Tibial artery (tissue), 4 donors: ENCODE data around the gene TXNRD2.

ENCODE experiments used
- DNase-seq, 2 donors: peaks; one replicate each; pipeline ENCODE4 v3.0.0-alpha.2; 2019
- H3K27ac ChIP-seq, 2 donors: fragments of 200-600 bp; sonication (generic) in 1 of 2; 1 replicate in 1 of 2; 2 replicates in 1 of 2; pipeline ENCODE4 v1.5.1; 2018 to 2019; ENCODE audit warnings: mild to moderate bottlenecking in 1 of 2
- H3K27me3 ChIP-seq, 2 donors: fragments of 200-600 bp; sonication (generic) in 1 of 2; one replicate each; pipeline versions ENCODE4 v1.5.1 to v1.6.0; 2016 to 2019
- H3K36me3 ChIP-seq, 3 donors: fragments of 200-600 bp; sonication (generic) in 2 of 3; one replicate each; pipeline ENCODE4 v1.5.1; 2016 to 2019; ENCODE audit warnings: mild to moderate bottlenecking in 2 of 3
- H3K4me1 ChIP-seq, 4 donors: fragments of 200-600 bp; sonication (generic) in 2 of 4; 1 replicate in 3 of 4; 2 replicates in 1 of 4; pipeline ENCODE4 v1.5.1; 2016 to 2019
- H3K4me3 ChIP-seq, 2 donors: fragments of 200-600 bp; sonication (generic) in 1 of 2; 1 replicate in 1 of 2; 2 replicates in 1 of 2; pipeline ENCODE4 v1.5.1; 2018 to 2019; ENCODE audit warnings: mild to moderate bottlenecking in 2 of 2
- H3K9me3 ChIP-seq, 3 donors: fragments of 200-600 bp; sonication (generic) in 1 of 3; one replicate each; pipeline ENCODE4 v1.5.1; 2016 to 2019
- CTCF ChIP-seq, 2 experiments: fragments of 200-600 bp in 1 of 2; fragments of 450-650 bp in 1 of 2; IDR thresholded peaks; one replicate each; pipeline ENCODE4 v1.5.1; 2017 to 2019; ENCODE audit warnings: antibody characterized with exemption in 2 of 2, mild to moderate bottlenecking in 1 of 2, moderate library complexity in 1 of 2
- intact Hi-C: fragments of 100-400 bp; cut with DNase I; formaldehyde crosslinking; loops from one replicate; pipeline ENCODE4 v1.15.0; 2023; ENCODE audit warnings: low total_unique reads

TXNRD2 gene

GRCh38 chr22:19941365-19942082 is at the start of gene TXNRD2, which contains the start of gene COMT:
TSS of gene TXNRD2 (minus strand) at chr22:19941818. CDS start at chr22:19941803, 15 bp downstream.
TSS of gene COMT (plus strand) at chr22:19941772. CDS start at chr22:19962527, 20,755 bp downstream.
- intact Hi-C loops, result no loop called here
- Histone ChIP-seq H3K4me3 (peak within 1 kb of the TSS; percentile 79 to 99), H3K36me3 (no peaks in the 10 kb centered on the region), H3K4me1 (peaks cover 0 to 48% (median 32%) of the 10 kb centered on the region in 4 donors), H3K9me3 (no peaks in the 10 kb centered on the region), H3K27ac (peak within 1 kb of the TSS; percentile 96 to 98), H3K27me3 (no peaks in the 10 kb centered on the region)
- no peak for TF ChIP-seq CTCF (IDR thresholded peaks at IDR 0.05)
- DNase-seq, result peak; percentile 61 to 86

GRCh38 chr22:19991395-19991644 is 49.7 kb upstream of the TXNRD2 start:
- intact Hi-C loops, result no loop called here
- no peaks in the 10 kb centered on the region for H3K36me3 ChIP-seq
- no peaks in the 10 kb centered on the region for H3K9me3 ChIP-seq
- peak in 1 of 2 donors; percentile 44 for DNase-seq
- peak overlapping the region; percentile 97 to 98 for H3K27ac ChIP-seq
- H3K4me1 ChIP-seq, result peaks cover 9 to 89% (median 83%) of the 10 kb centered on the region in 4 donors
- no peak overlapping the region for H3K4me3 ChIP-seq
- H3K27me3 ChIP-seq, result no peaks in the 10 kb centered on the region
- no peak for TF ChIP-seq CTCF (IDR thresholded peaks at IDR 0.05)

- no peak overlapping the region for H3K4me3 ChIP-seq
- no peaks in the 10 kb centered on the region for H3K27me3 ChIP-seq
- no peak for TF ChIP-seq CTCF (IDR thresholded peaks at IDR 0.05)
- H3K36me3 ChIP-seq, result no peaks in the 10 kb centered on the region
- peak overlapping the region; percentile 97 to 98 for H3K27ac ChIP-seq
- H3K4me1 ChIP-seq, result peaks cover 11 to 89% (median 82%) of the 10 kb centered on the region in 4 donors
- intact Hi-C loops, result no loop called here
- H3K9me3 ChIP-seq, result no peaks in the 10 kb centered on the region
- peak in 1 of 2 donors; percentile 66 for DNase-seq
These were observed 49.2 kb upstream of the TXNRD2 start for GRCh38 chr22:19990609-19991394.

- no peaks in the 10 kb centered on the region for H3K27me3 ChIP-seq
- no peak overlapping the region for H3K4me3 ChIP-seq
- TF ChIP-seq CTCF (IDR thresholded peaks at IDR 0.05), result no peak
- H3K36me3 ChIP-seq, result no peaks in the 10 kb centered on the region
- H3K9me3 ChIP-seq, result no peaks in the 10 kb centered on the region
- H3K4me1 ChIP-seq, result peaks cover 8 to 89% (median 84%) of the 10 kb centered on the region in 4 donors
- H3K27ac ChIP-seq, result peak overlapping the region; percentile 97 to 98
- DNase-seq, result peak in 1 of 2 donors; percentile 53
- intact Hi-C loops, result no loop called here
These were observed 48.6 kb upstream of the TXNRD2 start for GRCh38 chr22:19990188-19990587.

GRCh38 chr22:19989725-19990067 is 48.1 kb upstream of the TXNRD2 start:
- TF ChIP-seq CTCF (IDR thresholded peaks at IDR 0.05), result no peak
- H3K9me3 ChIP-seq, result no peaks in the 10 kb centered on the region
- DNase-seq, result peak in 1 of 2 donors; percentile 62
- no peaks in the 10 kb centered on the region for H3K27me3 ChIP-seq
- H3K4me1 ChIP-seq, result peaks cover 8 to 89% (median 86%) of the 10 kb centered on the region in 4 donors
- intact Hi-C loops, result no loop called here
- H3K27ac ChIP-seq, result peak overlapping the region; percentile 97 to 98
- H3K4me3 ChIP-seq, result no peak overlapping the region
- no peaks in the 10 kb centered on the region for H3K36me3 ChIP-seq
